ENCODE data around the gene BANF2.

Gene BANF2

DNA sequence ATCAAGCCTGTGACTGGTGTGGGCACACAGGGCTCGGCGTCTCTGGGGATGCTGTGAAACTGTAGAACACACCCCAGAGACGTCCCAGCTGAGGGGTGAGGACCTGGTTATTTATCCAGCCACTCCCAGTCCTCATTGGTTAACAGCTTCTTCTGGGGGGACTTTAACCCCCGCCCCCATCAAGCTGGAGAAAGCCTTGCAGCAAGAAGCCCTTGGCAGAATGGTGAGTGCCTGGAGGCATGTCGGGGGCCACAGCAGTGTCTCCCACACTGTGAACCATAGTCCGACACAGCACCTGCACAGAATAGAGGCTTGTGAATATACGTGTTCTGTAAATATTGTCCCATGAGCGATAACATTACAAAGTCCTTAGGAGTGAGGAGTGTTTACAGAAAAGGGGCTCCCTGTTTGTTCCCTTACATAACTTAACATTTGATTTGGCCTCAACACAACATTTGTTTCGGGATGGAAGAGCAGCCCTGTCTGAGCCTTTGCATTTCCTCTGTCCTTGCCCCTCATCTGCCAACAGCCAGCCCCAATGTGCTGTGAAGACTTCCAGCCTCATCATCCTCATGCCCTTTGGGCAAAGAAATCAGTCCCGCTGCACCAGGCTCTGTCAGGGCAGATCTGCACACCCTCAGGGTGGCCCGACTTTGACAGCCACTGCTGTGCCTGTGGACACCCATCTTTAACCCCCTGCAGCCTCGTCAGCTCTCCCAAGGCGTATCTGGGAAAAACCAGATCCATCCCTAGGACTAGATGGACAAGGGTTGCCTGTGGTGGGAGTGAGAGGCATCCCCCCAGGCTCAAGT, 15.5 kb upstream of the BANF2 start:
- Histone ChIP-seq H3K79me2 (ENCODE audit: low read length) (peaks cover 19% of the 10 kb centered on the region), H4K20me1 (ENCODE audit: insufficient read depth, low read length) (peaks cover 15% of the 10 kb centered on the region), H3F3A (ENCODE audit: insufficient read depth, low read length) (no peaks in the 10 kb centered on the region; the same call in 1 of the 2 replicates), H3K4me2 (ENCODE audit: low read depth, low read length) (no peak overlapping the region), H3K4me3 (ENCODE audit: low read length) (no peak overlapping the region), H3K27ac (ENCODE audit: low read length) (no peak overlapping the region), H2AFZ (ENCODE audit: low read length) (no peak overlapping the region), H3K36me3 (replicated peaks; ENCODE audit: insufficient read depth, low read length) (peaks cover 4% of the 10 kb centered on the region), H3K9ac (ENCODE audit: low read length) (no peak overlapping the region), H3K27me3 (replicated peaks; ENCODE audit: insufficient read depth, low read length) (no peaks in the 10 kb centered on the region), H3K9me3 (replicated peaks; ENCODE audit: insufficient read depth, low read length) (no peaks in the 10 kb centered on the region), H3K9me2 (replicated peaks; ENCODE audit: insufficient read depth, low read length) (no peaks in the 10 kb centered on the region), H3K4me1 (ENCODE audit: low read length) (peaks cover 14% of the 10 kb centered on the region)
- DNase-seq: no peak
- TF ChIP-seq EZH2phosphoT487 (IDR thresholded peaks at IDR 0.05; ENCODE audit: low read length) (no peak), EZH2 (optimal IDR thresholded peaks at IDR 0.05; ENCODE audit: low read depth, low read length) (no peak)
- TF ChIP-seq, protein P1, sequence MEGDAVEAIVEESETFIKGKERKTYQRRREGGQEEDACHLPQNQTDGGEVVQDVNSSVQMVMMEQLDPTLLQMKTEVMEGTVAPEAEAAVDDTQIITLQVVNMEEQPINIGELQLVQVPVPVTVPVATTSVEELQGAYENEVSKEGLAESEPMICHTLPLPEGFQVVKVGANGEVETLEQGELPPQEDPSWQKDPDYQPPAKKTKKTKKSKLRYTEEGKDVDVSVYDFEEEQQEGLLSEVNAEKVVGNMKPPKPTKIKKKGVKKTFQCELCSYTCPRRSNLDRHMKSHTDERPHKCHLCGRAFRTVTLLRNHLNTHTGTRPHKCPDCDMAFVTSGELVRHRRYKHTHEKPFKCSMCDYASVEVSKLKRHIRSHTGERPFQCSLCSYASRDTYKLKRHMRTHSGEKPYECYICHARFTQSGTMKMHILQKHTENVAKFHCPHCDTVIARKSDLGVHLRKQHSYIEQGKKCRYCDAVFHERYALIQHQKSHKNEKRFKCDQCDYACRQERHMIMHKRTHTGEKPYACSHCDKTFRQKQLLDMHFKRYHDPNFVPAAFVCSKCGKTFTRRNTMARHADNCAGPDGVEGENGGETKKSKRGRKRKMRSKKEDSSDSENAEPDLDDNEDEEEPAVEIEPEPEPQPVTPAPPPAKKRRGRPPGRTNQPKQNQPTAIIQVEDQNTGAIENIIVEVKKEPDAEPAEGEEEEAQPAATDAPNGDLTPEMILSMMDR (IDR thresholded peaks at IDR 0.05; ENCODE audit: low read length): no peak

DNA sequence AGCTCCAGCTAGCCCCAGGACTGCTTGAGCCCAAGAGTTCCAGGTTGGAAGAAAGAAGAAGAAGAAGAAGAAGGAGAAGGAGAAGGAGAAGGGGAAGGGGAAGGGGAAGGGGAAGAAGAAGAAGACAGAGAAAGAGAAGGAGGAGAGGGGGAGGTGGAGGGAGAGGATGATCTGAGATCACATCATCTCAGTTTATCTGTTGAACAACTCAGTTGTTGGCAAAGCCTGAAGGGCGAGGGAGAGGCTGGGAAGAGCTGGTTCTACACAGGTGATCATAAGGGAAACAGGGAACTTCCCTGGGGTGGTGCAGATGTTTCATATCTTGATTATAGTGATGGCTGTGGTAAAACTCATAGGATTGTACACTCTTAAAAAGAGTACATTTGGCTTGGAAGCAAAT, 14.6 kb upstream of the BANF2 start:
- DNase-seq: no peak
- Histone ChIP-seq H3K4me1 (ENCODE audit: low read length) (peaks cover 5% of the 10 kb centered on the region), H2AFZ (ENCODE audit: low read length) (no peak overlapping the region), H3K4me2 (ENCODE audit: low read depth, low read length) (no peak overlapping the region), H3K9me3 (replicated peaks; ENCODE audit: insufficient read depth, low read length) (no peaks in the 10 kb centered on the region), H3K36me3 (replicated peaks; ENCODE audit: insufficient read depth, low read length) (no peaks in the 10 kb centered on the region), H3K4me3 (ENCODE audit: low read length) (no peak overlapping the region), H4K20me1 (ENCODE audit: insufficient read depth, low read length) (peaks cover 6% of the 10 kb centered on the region), H3K9ac (ENCODE audit: low read length) (no peak overlapping the region), H3K27me3 (replicated peaks; ENCODE audit: insufficient read depth, low read length) (no peaks in the 10 kb centered on the region), H3K9me2 (replicated peaks; ENCODE audit: insufficient read depth, low read length) (no peaks in the 10 kb centered on the region), H3K79me2 (ENCODE audit: low read length) (peaks cover 10% of the 10 kb centered on the region), H3F3A (ENCODE audit: insufficient read depth, low read length) (no peaks in the 10 kb centered on the region; the same call in 1 of the 2 replicates), H3K27ac (ENCODE audit: low read length) (no peak overlapping the region)
- TF ChIP-seq EZH2 (optimal IDR thresholded peaks at IDR 0.05; ENCODE audit: low read depth, low read length) (no peak), EZH2phosphoT487 (IDR thresholded peaks at IDR 0.05; ENCODE audit: low read length) (no peak)
- TF ChIP-seq, protein P1 (IDR thresholded peaks at IDR 0.05; ENCODE audit: low read length): no peak

DNA sequence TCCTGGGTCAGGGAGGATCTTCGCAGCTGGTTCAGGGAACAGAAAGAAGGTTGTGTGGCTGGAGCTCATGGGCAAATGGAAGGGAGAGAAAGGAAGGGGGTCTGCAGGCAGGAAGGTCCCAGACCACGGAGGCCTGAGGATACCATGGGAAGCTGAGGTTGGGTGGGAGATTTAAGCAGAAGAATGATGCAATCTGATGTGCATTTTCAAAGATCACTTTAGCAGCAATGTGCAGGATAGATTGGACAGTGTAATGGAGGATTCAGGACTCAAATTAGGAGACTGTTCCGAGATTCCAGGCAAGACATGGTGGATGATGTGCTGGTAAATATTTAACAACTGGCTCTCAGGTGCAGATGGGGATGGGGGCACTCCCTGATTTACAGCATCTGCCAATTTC, 12.0 kb upstream of the BANF2 start:
- no peak overlapping the region for H2AFZ ChIP-seq (ENCODE audit: low read length)
- H4K20me1 ChIP-seq (ENCODE audit: insufficient read depth, low read length): no peaks in the 10 kb centered on the region
- H3K4me2 ChIP-seq (ENCODE audit: low read depth, low read length): no peak overlapping the region
- H3K27me3 ChIP-seq (replicated peaks; ENCODE audit: insufficient read depth, low read length): no peaks in the 10 kb centered on the region
- DNase-seq: no peak
- TF ChIP-seq EZH2phosphoT487 (IDR thresholded peaks at IDR 0.05; ENCODE audit: low read length) (no peak), EZH2 (optimal IDR thresholded peaks at IDR 0.05; ENCODE audit: low read depth, low read length) (no peak)
- TF ChIP-seq, protein P1 (IDR thresholded peaks at IDR 0.05; ENCODE audit: low read length): no peak
- H3K79me2 ChIP-seq (ENCODE audit: low read length): no peaks in the 10 kb centered on the region
- H3K4me3 ChIP-seq (ENCODE audit: low read length): no peak overlapping the region
- H3K9me3 ChIP-seq (replicated peaks; ENCODE audit: insufficient read depth, low read length): no peaks in the 10 kb centered on the region
- H3K9me2 ChIP-seq (replicated peaks; ENCODE audit: insufficient read depth, low read length): no peaks in the 10 kb centered on the region
- no peaks in the 10 kb centered on the region for H3K36me3 ChIP-seq (replicated peaks; ENCODE audit: insufficient read depth, low read length)
- no peaks in the 10 kb centered on the region for H3F3A ChIP-seq (ENCODE audit: insufficient read depth, low read length)
- no peak overlapping the region for H3K9ac ChIP-seq (ENCODE audit: low read length)
- no peak overlapping the region for H3K27ac ChIP-seq (ENCODE audit: low read length)
- peaks cover 2% of the 10 kb centered on the region; the same call in 1 of the 2 replicates for H3K4me1 ChIP-seq (ENCODE audit: low read length)
